WTC11 (cell line): ENCODE data around the gene ITPRIP. TPM values are rescaled to one million over a fixed set of nuclear protein-coding genes. Genes with fewer than 3 reads are reported as not detected.
A peak's percentile ranks its signal among the peaks of the same experiment; 100 is the strongest.

ENCODE experiments used
- ATAC-seq: fragments of 200-7000 bp; cut with Tn5 transposase; 2 replicates; pipeline ENCODE4 v1.10.0; 2021; ENCODE audit warnings: mild to moderate bottlenecking, moderate library complexity
- CTCF ChIA-PET: fragments of 300-600 bp; sonication (Branson Sonifier 250); formaldehyde crosslinking; loops from one replicate; lab custom pipeline; 2021; ENCODE audit warnings: antibody characterized with exemption; lab: Charles Lee
- POLR2A ChIA-PET: fragments of 350-600 bp; sonication (Branson Sonifier 250); formaldehyde crosslinking; loops from one replicate; lab custom pipeline; 2021; ENCODE audit warnings: antibody characterized with exemption; lab: Charles Lee
- DNase-seq: peaks from one replicate; pipeline ENCODE4 v3.0.0; 2021; ENCODE audit warnings: low spot score
- H3K27ac Mint-ChIP-seq: 2 replicates; pipeline ENCODE4 v1.8.0; 2021; ENCODE audit warnings: mixed read lengths
- H3K27me3 Mint-ChIP-seq: 2 replicates; pipeline ENCODE4 v1.8.0; 2021; ENCODE audit warnings: low read depth, mild to moderate bottlenecking, moderate library complexity, mixed read lengths
- H3K36me3 Mint-ChIP-seq: 2 replicates; pipeline ENCODE4 v1.8.0; 2021; ENCODE audit warnings: mixed read lengths
- H3K4me1 Mint-ChIP-seq: 2 replicates; pipeline ENCODE4 v1.8.0; 2022; ENCODE audit warnings: mixed read lengths
- H3K4me3 Mint-ChIP-seq: 2 replicates; pipeline ENCODE4 v1.8.0; 2021; ENCODE audit warnings: mild to moderate bottlenecking, moderate library complexity, mixed read lengths
- H3K9me3 Mint-ChIP-seq: 2 replicates; pipeline ENCODE4 v1.8.0; 2021; ENCODE audit warnings: mixed read lengths
- CREB1 ChIP-seq: sonication (generic); formaldehyde crosslinking; IDR thresholded peaks from 2 replicates; pipeline ENCODE4 v1.8.0; 2023; ENCODE audit warnings: mild to moderate bottlenecking, missing genetic modification reagents
- CREM ChIP-seq: sonication (generic); formaldehyde crosslinking; IDR thresholded peaks from 2 replicates; pipeline ENCODE4 v1.8.1; 2022; ENCODE audit warnings: mild to moderate bottlenecking, missing genetic modification reagents, moderate library complexity
- ETV6 ChIP-seq: sonication (generic); formaldehyde crosslinking; IDR thresholded peaks from 2 replicates; pipeline ENCODE4 v1.8.1; 2022; ENCODE audit warnings: mild to moderate bottlenecking, missing genetic modification reagents
- IRF2 ChIP-seq: sonication (generic); formaldehyde crosslinking; IDR thresholded peaks from 2 replicates; pipeline ENCODE4 v1.8.0; 2022; ENCODE audit warnings: low read depth, missing genetic modification reagents, borderline replicate concordance
- NFE2L1 ChIP-seq: sonication (generic); formaldehyde crosslinking; IDR thresholded peaks from 2 replicates; pipeline ENCODE4 v1.8.1; 2023; ENCODE audit warnings: missing genetic modification reagents
- OVOL2 ChIP-seq: fragments of 250-450 bp; sonication (Bioruptor Pico); IDR thresholded peaks from 2 replicates; pipeline ENCODE4 v1.9.0; 2021; ENCODE audit warnings: mild to moderate bottlenecking, borderline replicate concordance
- SP1 ChIP-seq: sonication (generic); formaldehyde crosslinking; conservative IDR thresholded peaks from 2 replicates; pipeline ENCODE4 v1.8.1; 2022; ENCODE audit warnings: missing genetic modification reagents
- ZNF121 ChIP-seq: sonication (generic); formaldehyde crosslinking; IDR thresholded peaks from 2 replicates; pipeline ENCODE4 v1.8.0; 2023; ENCODE audit warnings: missing genetic modification reagents
- ZNF138 ChIP-seq: sonication (generic); formaldehyde crosslinking; conservative IDR thresholded peaks from 2 replicates; pipeline ENCODE4 v1.8.1; 2022; ENCODE audit warnings: mild to moderate bottlenecking, moderate library complexity, missing genetic modification reagents
- ZNF317 ChIP-seq: sonication (generic); formaldehyde crosslinking; IDR thresholded peaks from 2 replicates; pipeline ENCODE4 v1.8.1; 2023; ENCODE audit warnings: low read depth, mild to moderate bottlenecking, moderate library complexity, missing genetic modification reagents, borderline replicate concordance
- total RNA-seq: library from RNA; stranded (reverse); gene quantifications from 3 replicates; pipeline ENCODE4 v1.2.3, GENCODE V29; 2021
- TF ChIP-seq, protein P1 (sequence below): sonication (generic); formaldehyde crosslinking; IDR thresholded peaks from 2 replicates; pipeline ENCODE4 v1.8.1; 2023; ENCODE audit warnings: mild to moderate bottlenecking, missing genetic modification reagents
- TF ChIP-seq, protein P2 (sequence below): fragments of 200-600 bp; IDR thresholded peaks from 2 replicates; pipeline ENCODE4 v1.8.0; 2022; ENCODE audit warnings: antibody characterized with exemption
- TF ChIP-seq, protein P3 (sequence below): fragments of 250-450 bp; sonication (Bioruptor Pico); IDR thresholded peaks from 2 replicates; pipeline ENCODE4 v2.1.2; 2022; ENCODE audit warnings: mild to moderate bottlenecking, moderate library complexity
- TF ChIP-seq, protein P4 (sequence below): sonication (generic); formaldehyde crosslinking; IDR thresholded peaks from 2 replicates; pipeline ENCODE4 v1.8.1; 2022; ENCODE audit warnings: low read depth, missing genetic modification reagents, borderline replicate concordance
- TF ChIP-seq, protein P5 (sequence below): sonication (generic); formaldehyde crosslinking; IDR thresholded peaks from 2 replicates; pipeline ENCODE4 v1.8.0; 2022; ENCODE audit warnings: mild to moderate bottlenecking, missing genetic modification reagents
- TF ChIP-seq, protein P6 (sequence below): sonication (generic); formaldehyde crosslinking; IDR thresholded peaks from 2 replicates; pipeline ENCODE4 v1.8.1; 2023; ENCODE audit warnings: mild to moderate bottlenecking, moderate library complexity, missing genetic modification reagents

The ITPRIP gene
- total RNA-seq, 1 experiment from 2014 or later = 16.8 TPM

DNA sequence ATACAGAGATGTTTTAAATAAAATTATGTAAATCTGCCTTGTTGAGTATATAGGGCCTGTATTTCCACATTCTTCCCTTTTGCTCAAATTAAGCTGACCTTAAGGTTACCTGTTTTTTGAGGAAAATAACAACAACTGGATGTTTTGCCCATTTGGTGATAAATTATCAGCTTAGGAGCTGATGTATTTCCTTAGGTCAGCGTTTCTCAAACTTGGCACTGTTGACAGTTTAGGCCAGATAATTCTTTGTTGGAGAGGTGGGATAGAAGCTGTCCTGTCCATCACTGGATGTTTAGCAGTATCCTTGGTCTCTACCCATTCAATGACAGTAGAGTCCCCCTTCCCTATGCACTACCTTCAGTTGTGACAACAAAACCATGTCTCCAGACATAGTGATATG lies 62.1 kb downstream of the ITPRIP start (continued):
- TF ChIP-seq, protein P1, sequence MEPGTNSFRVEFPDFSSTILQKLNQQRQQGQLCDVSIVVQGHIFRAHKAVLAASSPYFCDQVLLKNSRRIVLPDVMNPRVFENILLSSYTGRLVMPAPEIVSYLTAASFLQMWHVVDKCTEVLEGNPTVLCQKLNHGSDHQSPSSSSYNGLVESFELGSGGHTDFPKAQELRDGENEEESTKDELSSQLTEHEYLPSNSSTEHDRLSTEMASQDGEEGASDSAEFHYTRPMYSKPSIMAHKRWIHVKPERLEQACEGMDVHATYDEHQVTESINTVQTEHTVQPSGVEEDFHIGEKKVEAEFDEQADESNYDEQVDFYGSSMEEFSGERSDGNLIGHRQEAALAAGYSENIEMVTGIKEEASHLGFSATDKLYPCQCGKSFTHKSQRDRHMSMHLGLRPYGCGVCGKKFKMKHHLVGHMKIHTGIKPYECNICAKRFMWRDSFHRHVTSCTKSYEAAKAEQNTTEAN = no peak
- TF ChIP-seq, protein P2, sequence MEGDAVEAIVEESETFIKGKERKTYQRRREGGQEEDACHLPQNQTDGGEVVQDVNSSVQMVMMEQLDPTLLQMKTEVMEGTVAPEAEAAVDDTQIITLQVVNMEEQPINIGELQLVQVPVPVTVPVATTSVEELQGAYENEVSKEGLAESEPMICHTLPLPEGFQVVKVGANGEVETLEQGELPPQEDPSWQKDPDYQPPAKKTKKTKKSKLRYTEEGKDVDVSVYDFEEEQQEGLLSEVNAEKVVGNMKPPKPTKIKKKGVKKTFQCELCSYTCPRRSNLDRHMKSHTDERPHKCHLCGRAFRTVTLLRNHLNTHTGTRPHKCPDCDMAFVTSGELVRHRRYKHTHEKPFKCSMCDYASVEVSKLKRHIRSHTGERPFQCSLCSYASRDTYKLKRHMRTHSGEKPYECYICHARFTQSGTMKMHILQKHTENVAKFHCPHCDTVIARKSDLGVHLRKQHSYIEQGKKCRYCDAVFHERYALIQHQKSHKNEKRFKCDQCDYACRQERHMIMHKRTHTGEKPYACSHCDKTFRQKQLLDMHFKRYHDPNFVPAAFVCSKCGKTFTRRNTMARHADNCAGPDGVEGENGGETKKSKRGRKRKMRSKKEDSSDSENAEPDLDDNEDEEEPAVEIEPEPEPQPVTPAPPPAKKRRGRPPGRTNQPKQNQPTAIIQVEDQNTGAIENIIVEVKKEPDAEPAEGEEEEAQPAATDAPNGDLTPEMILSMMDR = no peak
- no peak for TF ChIP-seq NFE2L1 (CRISPR knock-in tag)
- no peak for TF ChIP-seq SP1 (CRISPR knock-in tag)
- no peak for TF ChIP-seq ZNF317 (CRISPR knock-in tag)
- no peak for TF ChIP-seq ZNF138 (CRISPR knock-in tag)
- TF ChIP-seq CREB1 = no peak

DNA sequence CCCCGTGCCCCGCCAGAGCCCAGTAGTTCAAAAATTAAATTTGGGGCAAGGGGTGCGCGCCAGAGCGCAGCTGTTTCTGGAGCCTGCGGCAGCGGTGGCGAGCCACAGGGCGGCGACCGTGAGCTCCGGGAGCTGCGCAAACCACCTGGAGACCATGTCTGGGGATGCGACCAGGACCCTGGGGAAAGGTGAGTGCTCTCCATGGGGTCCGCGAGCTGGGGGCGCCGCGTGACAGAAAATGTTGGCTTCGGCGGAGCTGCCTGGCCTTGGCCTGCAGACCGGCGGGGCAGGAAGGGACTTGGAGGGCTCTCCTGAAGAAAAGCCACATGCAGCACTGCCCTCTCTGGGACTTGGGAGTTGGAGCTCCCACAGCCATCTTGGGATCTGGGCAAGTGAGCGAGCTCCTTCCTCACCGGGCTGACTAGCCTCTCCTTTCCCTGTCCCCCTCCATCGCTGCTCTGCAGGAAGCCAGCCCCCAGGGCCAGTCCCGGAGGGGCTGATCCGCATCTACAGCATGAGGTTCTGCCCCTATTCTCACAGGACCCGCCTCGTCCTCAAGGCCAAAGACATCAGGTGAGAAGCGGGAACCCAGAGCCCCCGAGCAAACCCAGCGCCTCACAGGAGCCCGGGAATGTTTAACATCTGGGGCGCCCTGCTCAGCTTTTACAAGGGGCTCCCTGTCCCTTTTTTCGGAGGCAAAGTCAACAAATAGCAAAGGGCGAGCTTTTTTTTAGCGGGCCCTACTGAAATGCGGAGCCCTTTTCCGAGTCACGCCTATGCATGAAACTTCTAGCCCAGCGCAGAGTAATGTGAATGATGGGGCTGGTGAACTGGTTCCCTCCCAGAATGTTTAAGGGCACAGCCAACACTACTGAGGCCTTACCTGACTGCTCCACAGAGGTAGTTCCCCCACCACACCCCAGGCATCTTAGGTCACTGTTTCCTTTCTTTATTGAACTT lies 63.2 kb downstream of the ITPRIP start:
- no peaks in the 10 kb centered on the region for H3K9me3 Mint-ChIP-seq
- DNase-seq (peak; percentile 79), ATAC-seq (peak; percentile 94)
- ChIA-PET CTCF (interaction anchor here (0.5 to 8.8 kb wide), 56 partner anchors 8 to 388 kb away, joined by 3 to 126 read pairs (median 6); partner anchors contain the start of genes CFAP58, GSTO1, ITPRIP and SFR1), POLR2A (interaction anchor here (0.6 to 1.5 kb wide), 7 partner anchors 20 to 208 kb away, joined by 3 to 6 read pairs (median 3); partner anchors contain the start of genes CFAP43, GSTO1, ITPRIP and SFR1)
- H3K36me3 Mint-ChIP-seq = peaks cover 3% of the 10 kb centered on the region; the same call in 1 of the 2 replicates
- H3K27me3 Mint-ChIP-seq = peaks cover 12% of the 10 kb centered on the region
- no peak overlapping the region for H3K27ac Mint-ChIP-seq
- H3K4me3 Mint-ChIP-seq = peak overlapping the region; percentile 70
- peaks cover 10% of the 10 kb centered on the region for H3K4me1 Mint-ChIP-seq
- TF ChIP-seq IRF2 (CRISPR knock-in tag) (no peak), ZNF121 (CRISPR knock-in tag) (peak; percentile 44; the same call in 1 of the 2 replicates), OVOL2 (CRISPR knock-in tag) (no peak), NFE2L1 (CRISPR knock-in tag) (no peak), ETV6 (CRISPR knock-in tag) (no peak; the same call in 1 of the 2 replicates), CREM (CRISPR knock-in tag) (0 out of 2 replicates have a peak, but pooled peaks have one; percentile 23)
- TF ChIP-seq, protein P3, sequence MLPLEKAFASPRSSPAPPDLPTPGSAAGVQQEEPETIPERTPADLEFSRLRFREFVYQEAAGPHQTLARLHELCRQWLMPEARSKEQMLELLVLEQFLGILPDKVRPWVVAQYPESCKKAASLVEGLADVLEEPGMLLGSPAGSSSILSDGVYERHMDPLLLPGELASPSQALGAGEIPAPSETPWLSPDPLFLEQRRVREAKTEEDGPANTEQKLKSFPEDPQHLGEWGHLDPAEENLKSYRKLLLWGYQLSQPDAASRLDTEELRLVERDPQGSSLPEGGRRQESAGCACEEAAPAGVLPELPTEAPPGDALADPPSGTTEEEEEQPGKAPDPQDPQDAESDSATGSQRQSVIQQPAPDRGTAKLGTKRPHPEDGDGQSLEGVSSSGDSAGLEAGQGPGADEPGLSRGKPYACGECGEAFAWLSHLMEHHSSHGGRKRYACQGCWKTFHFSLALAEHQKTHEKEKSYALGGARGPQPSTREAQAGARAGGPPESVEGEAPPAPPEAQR (CRISPR knock-in tag) = no peak
- TF ChIP-seq, protein P4, sequence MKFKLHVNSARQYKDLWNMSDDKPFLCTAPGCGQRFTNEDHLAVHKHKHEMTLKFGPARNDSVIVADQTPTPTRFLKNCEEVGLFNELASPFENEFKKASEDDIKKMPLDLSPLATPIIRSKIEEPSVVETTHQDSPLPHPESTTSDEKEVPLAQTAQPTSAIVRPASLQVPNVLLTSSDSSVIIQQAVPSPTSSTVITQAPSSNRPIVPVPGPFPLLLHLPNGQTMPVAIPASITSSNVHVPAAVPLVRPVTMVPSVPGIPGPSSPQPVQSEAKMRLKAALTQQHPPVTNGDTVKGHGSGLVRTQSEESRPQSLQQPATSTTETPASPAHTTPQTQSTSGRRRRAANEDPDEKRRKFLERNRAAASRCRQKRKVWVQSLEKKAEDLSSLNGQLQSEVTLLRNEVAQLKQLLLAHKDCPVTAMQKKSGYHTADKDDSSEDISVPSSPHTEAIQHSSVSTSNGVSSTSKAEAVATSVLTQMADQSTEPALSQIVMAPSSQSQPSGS (CRISPR knock-in tag) = no peak
- TF ChIP-seq, protein P5, sequence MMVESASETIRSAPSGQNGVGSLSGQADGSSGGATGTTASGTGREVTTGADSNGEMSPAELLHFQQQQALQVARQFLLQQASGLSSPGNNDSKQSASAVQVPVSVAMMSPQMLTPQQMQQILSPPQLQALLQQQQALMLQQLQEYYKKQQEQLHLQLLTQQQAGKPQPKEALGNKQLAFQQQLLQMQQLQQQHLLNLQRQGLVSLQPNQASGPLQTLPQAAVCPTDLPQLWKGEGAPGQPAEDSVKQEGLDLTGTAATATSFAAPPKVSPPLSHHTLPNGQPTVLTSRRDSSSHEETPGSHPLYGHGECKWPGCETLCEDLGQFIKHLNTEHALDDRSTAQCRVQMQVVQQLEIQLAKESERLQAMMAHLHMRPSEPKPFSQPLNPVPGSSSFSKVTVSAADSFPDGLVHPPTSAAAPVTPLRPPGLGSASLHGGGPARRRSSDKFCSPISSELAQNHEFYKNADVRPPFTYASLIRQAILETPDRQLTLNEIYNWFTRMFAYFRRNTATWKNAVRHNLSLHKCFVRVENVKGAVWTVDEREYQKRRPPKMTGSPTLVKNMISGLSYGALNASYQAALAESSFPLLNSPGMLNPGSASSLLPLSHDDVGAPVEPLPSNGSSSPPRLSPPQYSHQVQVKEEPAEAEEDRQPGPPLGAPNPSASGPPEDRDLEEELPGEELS = peak; percentile 34; the same call in 1 of the 2 replicates
- TF ChIP-seq, protein P2 = peak; percentile 71
- TF ChIP-seq, protein P6, sequence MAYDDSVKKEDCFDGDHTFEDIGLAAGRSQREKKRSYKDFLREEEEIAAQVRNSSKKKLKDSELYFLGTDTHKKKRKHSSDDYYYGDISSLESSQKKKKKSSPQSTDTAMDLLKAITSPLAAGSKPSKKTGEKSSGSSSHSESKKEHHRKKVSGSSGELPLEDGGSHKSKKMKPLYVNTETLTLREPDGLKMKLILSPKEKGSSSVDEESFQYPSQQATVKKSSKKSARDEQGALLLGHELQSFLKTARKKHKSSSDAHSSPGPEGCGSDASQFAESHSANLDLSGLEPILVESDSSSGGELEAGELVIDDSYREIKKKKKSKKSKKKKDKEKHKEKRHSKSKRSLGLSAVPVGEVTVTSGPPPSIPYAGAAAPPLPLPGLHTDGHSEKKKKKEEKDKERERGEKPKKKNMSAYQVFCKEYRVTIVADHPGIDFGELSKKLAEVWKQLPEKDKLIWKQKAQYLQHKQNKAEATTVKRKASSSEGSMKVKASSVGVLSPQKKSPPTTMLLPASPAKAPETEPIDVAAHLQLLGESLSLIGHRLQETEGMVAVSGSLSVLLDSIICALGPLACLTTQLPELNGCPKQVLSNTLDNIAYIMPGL (CRISPR knock-in tag) = peak; percentile 86; the same call in 1 of the 2 replicates
